GM12878 (cell line): ENCODE results near the gene MAPKAP1. TPM values are rescaled to one million over a fixed set of nuclear protein-coding genes. Genes with fewer than 3 reads are reported as not detected.

Experiments used
- BCL11A ChIP-seq: IDR thresholded peaks from 2 replicates; pipeline ENCODE4 v1.6.1; 2011; ENCODE audit warnings: low read depth, low read length
- CUX1 ChIP-seq: IDR thresholded peaks from 2 replicates; pipeline ENCODE4 v1.6.1; 2012; ENCODE audit warnings: improper control_type of control experiment, low read depth, low read length; ENCODE audit not compliant: insufficient replicate concordance
- E4F1 ChIP-seq: fragments of 450-650 bp; IDR thresholded peaks from 2 replicates; pipeline ENCODE4 v1.6.1; 2018; ENCODE audit warnings: borderline replicate concordance, mild to moderate bottlenecking; ENCODE audit not compliant: partially characterized antibody
- HDAC2 ChIP-seq: fragments of 200-600 bp; sonication (generic); IDR thresholded peaks from 2 replicates; pipeline ENCODE4 v1.6.1; 2017
- JUNB ChIP-seq: IDR thresholded peaks from 2 replicates; pipeline ENCODE4 v1.6.1; 2016; ENCODE audit warnings: antibody characterized with exemption, mild to moderate bottlenecking
- LARP7 ChIP-seq: fragments of 450-650 bp; IDR thresholded peaks from 2 replicates; pipeline ENCODE4 v1.6.1; 2017; ENCODE audit warnings: mild to moderate bottlenecking
- MXI1 ChIP-seq: fragments of 150-350 bp; IDR thresholded peaks from 2 replicates; pipeline ENCODE4 v1.6.1; 2011; ENCODE audit warnings: low read depth, mild to moderate bottlenecking, inconsistent platforms, low read length, improper control_type of control experiment
- NFYB ChIP-seq: IDR thresholded peaks from 2 replicates; pipeline ENCODE4 v1.6.1; 2011; ENCODE audit warnings: low read depth, mild to moderate bottlenecking, low read length, improper control_type of control experiment, moderate library complexity; ENCODE audit not compliant: insufficient read depth
- NKRF ChIP-seq: fragments of 450-650 bp; conservative IDR thresholded peaks from 2 replicates; pipeline ENCODE4 v1.6.1; 2017; ENCODE audit warnings: mild to moderate bottlenecking, moderate library complexity
- RB1 ChIP-seq: fragments of 450-650 bp; formaldehyde crosslinking; IDR thresholded peaks from 2 replicates; pipeline ENCODE4 v1.6.1; 2017; ENCODE audit warnings: mild to moderate bottlenecking, borderline replicate concordance
- SMARCA5 ChIP-seq: fragments of 450-650 bp; IDR thresholded peaks from 2 replicates; pipeline ENCODE4 v1.6.1; 2017; ENCODE audit warnings: mild to moderate bottlenecking
- WRNIP1 ChIP-seq: IDR thresholded peaks from 2 replicates; pipeline ENCODE4 v1.6.1; 2011; ENCODE audit warnings: low read depth, low read length, improper control_type of control experiment, borderline replicate concordance
- ZBTB40 ChIP-seq: fragments of 450-650 bp; IDR thresholded peaks from 2 replicates; pipeline ENCODE4 v1.6.1; 2016; ENCODE audit warnings: mild to moderate bottlenecking, moderate library complexity, borderline replicate concordance
- ZNF217 ChIP-seq: fragments of 450-650 bp; IDR thresholded peaks from 2 replicates; pipeline ENCODE4 v1.6.1; 2017; ENCODE audit warnings: antibody characterized with exemption, mild to moderate bottlenecking
- polyA plus RNA-seq, 11 experiments: library from polyadenylated mRNA; depleted of rRNA in 4 of 11; unstranded in 6 of 11; stranded (reverse) in 5 of 11; fragments of >200 nt; fragmentation: Nextera tagmentation in 4 of 11; fragmentation: Illumina TruSeq in 1 of 11; extraction: Ambion mirVana in 4 of 11; extraction: Trizol in 1 of 11; gene quantifications; 1 replicate in 1 of 11; 2 replicates in 10 of 11; pipeline versions ENCODE4 v1.2.1 to v1.2.3, GENCODE V29; 2011 to 2016; ENCODE audit warnings: inconsistent platforms in 2 of 11, missing spikeins in 2 of 11, low read depth in 1 of 11
- total RNA-seq, 4 experiments: library from RNA; depleted of rRNA in 3 of 4; stranded (reverse); fragments of >200 nt in 3 of 4; fragmentation: Illumina TruSeq in 1 of 4; extraction: Trizol in 1 of 4; gene quantifications; 2 replicates each; pipeline versions ENCODE4 v1.2.1 to v1.2.3, GENCODE V29; 2013 to 2021

MAPKAP1 gene
- total and polyA plus RNA-seq, 10 of the 15 experiments (the other 5 are each of a cell fraction or from before 2014, with no cell fraction given) = 5.1 to 188 (median 105) TPM

GRCh38 chr9:125634040-125634717 lies 72.8 kb downstream of the MAPKAP1 start (continued):
- TF ChIP-seq NKRF (peak; percentile 73), SMARCA5 (peak; percentile 97), ZBTB40 (no peak), BCL11A (peak; percentile 86), NFYB (no peak), RB1 (no peak), CUX1 (no peak), JUNB (peak; percentile 58; the same call in 1 of the 2 replicates), MXI1 (no peak), LARP7 (0 out of 2 replicates have a peak, but pooled peaks have one; percentile 16), HDAC2 (no peak), ZNF217 (peak; percentile 99), E4F1 (no peak), WRNIP1 (no peak)
